HS-27A (cell line): ENCODE data around the gene RNPS1.
A peak's percentile ranks its signal among the peaks of the same experiment; 100 is the strongest.
"Not testable (repeated sequence)": the region's sequence is repeated elsewhere in the genome, so short reads cannot be mapped to it uniquely, and the experiment has no call there.

Experiments
- DNase-seq: peaks from one replicate; pipeline ENCODE4 v3.0.0-alpha.2; 2012; ENCODE audit warnings: low read depth, missing footprints

RNPS1 gene

GRCh38 chr16:2257726-2258125 lies 10.2 kb downstream of the RNPS1 start:
- DNase-seq, result no peak

- no peak for DNase-seq
Measured at GRCh38 chr16:2256531-2257140, 11.3 kb downstream of the RNPS1 start.

DNA sequence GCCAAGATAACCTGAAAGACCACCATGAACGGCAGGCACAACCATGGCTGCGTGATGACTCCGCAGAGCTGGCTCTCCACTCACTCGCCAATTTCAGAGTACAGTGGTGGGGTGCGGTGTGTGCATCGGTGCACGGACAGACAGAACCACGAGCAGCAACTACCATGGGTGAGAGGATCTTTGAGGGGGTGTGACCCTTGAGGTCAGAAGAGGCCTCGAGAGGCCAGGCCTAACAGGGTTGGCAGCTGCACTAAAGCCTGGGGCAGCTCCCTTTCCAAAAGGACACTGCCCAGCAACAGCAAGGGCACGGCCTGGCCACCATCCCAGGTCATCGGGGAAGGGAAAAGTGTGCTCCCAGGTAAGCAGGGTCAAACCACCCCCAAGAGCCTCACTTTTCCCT lies 14.6 kb downstream of the RNPS1 start:
- no peak for DNase-seq

GRCh38 chr16:2252806-2253148 lies 15.1 kb downstream of the RNPS1 start:
- no peak for DNase-seq

- DNase-seq, result peak; percentile 84
Measured at GRCh38 chr16:2251296-2252111, 16.4 kb downstream of the RNPS1 start, which contains the start of gene ECI1. ECI1 (minus strand) TSS chr16:2251587; CDS start chr16:2251566, 21 bp downstream.

GRCh38 chr16:2250652-2251295 lies 17.2 kb downstream of the RNPS1 start:
- no peak for DNase-seq

DNA sequence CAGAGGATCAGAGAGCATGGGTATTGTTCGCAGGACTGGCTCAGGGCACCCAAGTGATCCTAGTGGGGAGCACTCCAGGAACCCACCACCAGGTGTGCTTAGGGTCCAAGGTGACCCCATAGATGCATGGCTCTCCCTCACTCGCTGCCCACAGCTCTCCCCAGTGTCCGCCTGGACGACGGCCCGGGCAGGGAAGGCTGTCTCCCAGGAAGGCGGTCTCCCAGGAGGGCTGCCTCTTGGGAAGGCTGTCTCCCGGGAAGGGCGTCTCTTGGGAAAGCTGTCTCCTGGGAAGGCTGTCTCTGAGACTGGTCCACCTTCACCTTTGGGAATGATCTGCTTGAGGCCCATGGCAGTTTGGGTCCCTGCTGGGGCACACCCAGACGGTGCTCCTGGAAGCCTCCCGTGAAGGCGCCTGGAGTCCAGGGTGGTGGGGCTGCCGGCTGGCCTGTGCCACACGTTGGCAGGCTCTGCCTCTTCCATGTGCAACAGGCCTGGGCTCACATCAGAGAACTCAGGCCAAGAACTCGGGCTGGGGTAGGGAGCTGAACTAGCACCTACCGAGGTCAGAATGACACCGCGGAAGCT lies 21.5 kb downstream of the RNPS1 start:
- no peak for DNase-seq

DNA sequence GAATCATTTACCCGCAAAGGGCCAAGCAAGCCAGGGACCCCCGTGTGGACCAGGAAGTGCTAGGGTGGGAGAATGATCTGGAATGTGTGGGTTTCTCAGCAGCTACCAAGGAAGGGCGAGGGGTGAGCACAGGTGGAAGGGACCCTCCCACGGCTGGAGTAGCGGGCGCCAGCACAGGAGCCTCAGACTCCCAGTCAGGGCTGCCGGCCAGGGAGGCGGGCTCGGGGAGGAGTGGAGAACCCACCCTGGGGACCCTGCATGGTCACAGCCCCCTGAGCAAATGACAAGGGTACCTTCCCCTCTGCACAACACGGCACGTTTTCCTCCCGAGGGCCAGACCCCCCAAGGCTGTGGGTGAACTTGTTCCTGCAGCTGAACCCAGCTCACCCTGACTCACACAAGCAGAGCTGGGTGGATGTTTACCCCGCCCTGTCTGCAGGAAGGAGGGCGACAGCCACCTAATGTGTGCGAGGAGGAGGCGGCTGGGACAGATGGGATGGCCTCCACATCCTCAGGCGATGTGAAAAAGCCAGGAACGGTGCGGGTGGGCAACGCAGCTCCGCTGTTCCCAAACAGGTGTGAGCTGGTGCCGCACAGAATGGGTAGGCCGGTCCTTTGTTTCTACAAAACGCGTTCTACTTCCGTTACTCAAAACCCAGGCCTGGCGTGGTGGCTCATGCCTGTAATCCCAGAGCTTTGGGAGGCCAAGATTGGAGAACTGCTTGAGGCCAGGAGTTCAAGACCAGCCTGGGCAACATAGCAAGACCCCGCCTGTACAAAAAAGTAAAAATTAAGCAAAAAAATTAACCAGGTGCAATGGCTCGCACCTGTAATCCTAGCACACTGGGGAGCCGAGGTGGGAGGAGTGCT lies 22.8 kb downstream of the RNPS1 start:
- DNase-seq, result no peak

- DNase-seq, result no peak
Measured at GRCh38 chr16:2244301-2244700, 23.6 kb downstream of the RNPS1 start.

DNA sequence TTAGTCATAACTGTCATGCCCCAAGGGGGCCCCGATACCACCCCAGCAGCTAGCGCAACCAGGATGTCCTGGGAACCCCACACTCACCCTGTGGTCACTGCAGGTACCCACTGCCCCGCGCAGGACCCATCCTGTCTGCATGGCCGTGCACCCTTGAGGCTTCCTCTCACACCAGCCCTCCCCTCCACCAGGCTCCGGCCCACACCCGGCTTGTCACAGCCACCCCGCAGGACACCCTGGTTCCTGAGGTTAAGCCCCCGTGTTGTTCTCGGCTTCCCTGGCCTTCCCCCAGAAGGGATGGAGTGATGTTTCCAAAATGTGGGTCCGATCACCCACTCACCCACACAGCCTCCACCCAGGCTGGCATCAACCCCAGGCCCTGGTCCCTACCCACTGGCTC lies 24.1 kb downstream of the RNPS1 start:
- DNase-seq, result no peak

- DNase-seq, result no peak
Measured at GRCh38 chr16:2243031-2243528, 24.8 kb downstream of the RNPS1 start.

DNA sequence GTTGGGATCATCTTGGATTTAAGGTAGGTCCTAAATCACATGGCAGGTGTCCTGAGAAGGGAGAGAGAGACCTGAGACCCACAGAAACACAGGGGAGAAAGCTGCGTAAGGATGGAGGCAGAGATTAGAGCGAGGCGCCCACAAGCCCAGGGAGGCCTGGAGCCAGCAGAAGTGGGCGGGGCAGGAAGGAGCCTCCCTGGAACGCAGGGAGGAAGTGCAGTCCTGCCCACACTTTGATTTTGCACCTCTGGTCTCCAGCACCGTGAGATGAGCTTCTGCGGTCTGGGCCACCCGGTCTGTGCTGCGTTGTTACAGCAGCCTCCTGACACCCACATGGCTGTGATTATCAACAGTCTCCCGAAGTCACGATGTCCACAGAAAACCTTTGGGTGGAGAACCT lies 25.3 kb downstream of the RNPS1 start:
- no peak for DNase-seq

GRCh38 chr16:2240331-2240730 lies 27.6 kb downstream of the RNPS1 start:
- DNase-seq, result not testable (repeated sequence)

DNA sequence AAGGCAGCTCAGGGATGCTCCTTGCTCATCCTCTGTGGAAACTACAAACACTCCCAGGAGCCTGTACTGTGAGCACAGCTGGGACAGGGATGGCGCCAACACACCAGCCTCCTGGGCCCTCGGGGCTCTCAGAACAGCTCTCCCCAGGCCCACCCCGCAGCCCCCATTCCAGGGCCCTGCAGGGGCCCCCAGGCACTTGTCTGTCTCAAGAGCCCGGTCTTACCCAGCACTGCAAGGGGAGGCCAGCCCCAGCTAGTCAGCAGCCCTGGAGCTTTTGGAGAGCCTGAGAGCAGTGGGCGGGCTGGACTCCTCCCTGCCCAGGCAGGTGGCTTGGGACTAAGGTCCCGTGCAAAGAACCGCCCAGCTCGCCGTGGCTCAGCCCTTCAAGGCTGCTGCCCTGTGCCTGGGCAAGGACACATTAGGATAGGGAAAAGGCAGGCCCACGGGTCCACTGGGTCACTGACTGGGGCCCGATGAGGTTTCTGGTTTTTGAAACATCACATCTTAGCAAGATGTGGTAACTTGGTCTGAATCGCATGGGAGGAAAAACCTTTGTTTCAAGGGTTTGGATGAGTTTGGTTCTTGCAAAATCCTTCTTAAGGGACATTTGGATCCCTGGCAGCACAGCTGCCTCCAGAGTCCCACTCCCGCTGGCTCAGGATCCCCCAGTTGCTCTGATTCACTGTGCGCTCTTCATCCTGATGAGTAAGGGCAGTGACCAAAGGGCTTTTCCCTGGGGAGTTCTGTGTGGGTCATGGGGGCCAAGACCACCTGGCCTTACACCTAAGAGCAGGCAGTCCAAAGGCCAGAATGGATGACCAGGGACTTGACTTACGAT lies 28.9 kb downstream of the RNPS1 start:
- DNase-seq, result no peak

DNA sequence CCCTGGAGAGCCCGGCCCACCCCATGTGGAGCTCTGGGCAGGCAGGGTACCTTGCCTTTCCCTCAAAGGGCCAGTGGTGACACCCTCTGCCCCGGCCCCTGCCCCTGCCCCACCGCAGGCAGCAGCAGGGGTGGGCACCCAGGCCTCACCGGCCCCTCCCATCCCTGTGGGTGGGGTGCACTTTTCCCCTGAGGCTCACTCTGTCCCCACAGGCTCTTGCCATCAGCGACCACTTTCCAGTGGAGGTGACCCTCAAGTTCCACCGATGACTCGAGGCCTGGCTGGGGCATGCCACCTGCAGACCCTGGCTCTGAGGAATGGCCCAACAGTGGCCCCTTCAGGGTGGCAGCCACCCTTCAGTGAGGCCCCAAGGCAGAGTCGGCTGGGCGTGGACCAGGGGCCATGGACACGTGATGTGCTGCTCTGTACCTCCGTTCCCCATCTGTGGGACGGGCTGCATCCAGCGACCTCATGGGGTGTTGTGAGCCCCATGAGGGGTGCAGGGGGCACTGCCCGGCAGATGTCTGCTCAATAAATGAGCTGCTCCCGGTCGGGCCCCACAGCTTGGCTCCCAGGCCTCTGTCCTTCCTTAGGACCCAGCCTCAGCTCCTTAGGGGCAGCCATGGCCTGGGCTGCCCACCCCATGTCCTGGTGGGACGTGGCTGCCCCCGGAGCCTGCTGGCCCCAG lies 29.6 kb downstream of the RNPS1 start:
- no peak for DNase-seq

GRCh38 chr16:2237493-2238149 lies 30.3 kb downstream of the RNPS1 start:
- no peak for DNase-seq

- no peak for DNase-seq
Measured at GRCh38 chr16:2237102-2237482, 30.8 kb downstream of the RNPS1 start.

DNA sequence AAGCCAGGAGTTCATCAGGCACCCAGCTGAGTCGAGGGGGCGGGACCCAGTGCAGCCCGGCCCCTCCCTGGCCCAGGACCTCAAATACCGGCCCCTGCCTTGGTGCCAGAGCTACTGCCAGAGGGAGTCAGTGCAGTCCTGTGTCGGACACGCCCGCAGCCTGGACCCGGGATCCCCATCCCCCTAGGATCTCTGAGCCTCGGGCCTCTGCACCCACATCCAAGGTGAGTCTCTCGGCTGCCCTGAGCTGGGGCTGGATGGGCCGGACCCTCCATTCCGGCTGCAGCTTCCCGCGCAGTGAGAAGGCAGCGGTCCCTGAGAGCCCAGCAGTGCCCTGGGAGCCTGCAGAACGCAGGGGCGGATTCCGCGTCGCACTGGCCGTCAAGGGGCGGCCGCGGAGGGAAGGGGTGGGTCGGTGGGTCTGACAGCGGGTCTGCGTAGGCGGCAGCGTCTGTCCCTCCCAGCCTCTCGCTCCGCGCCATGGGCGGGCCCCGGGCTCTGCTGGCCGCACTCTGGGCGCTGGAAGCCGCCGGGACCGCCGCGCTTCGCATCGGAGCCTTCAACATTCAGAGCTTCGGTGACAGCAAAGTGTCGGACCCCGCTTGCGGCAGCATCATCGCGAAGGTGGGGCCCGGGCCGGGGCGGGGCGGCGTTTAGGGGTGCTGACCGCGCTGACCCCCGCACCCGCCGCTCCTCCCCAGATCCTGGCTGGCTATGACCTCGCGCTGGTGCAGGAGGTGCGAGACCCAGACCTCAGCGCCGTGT lies 31.4 kb downstream of the RNPS1 start, which contains the start of gene DNASE1L2:
TSS of gene DNASE1L2 (plus strand) at position 108 of the 765 bp plus-strand sequence. CDS start at position 481, 373 bp downstream.
- DNase-seq, result no peak
